ENCODE measurements around the gene PILRA. TPM values are rescaled to one million over a fixed set of nuclear protein-coding genes. Genes with fewer than 3 reads are reported as not detected.
"Not testable (repeated sequence)": the region's sequence is repeated elsewhere in the genome, so short reads cannot be mapped to it uniquely, and the experiment has no call there.

PILRA gene
- total RNA-seq, 3 donors from 2014 or later, result 4.3 to 9.9 (median 7.9) TPM

GRCh38 chr7:100342765-100343164 is 30.5 kb upstream of the PILRA start:
- H3K4me3 ChIP-seq, result no peak overlapping the region
- no peaks in the 10 kb centered on the region for H3K4me1 ChIP-seq
- intact Hi-C loops (cut with DNase I; ENCODE audit: low total_unique reads), result no loop called here
- no peak for DNase-seq (ENCODE audit: low spot score in 2 of 2)
- TF ChIP-seq POLR2A (IDR thresholded peaks at IDR 0.05) (no peak), POLR2AphosphoS5 (IDR thresholded peaks at IDR 0.05) (no peak)
- TF ChIP-seq, protein P1, sequence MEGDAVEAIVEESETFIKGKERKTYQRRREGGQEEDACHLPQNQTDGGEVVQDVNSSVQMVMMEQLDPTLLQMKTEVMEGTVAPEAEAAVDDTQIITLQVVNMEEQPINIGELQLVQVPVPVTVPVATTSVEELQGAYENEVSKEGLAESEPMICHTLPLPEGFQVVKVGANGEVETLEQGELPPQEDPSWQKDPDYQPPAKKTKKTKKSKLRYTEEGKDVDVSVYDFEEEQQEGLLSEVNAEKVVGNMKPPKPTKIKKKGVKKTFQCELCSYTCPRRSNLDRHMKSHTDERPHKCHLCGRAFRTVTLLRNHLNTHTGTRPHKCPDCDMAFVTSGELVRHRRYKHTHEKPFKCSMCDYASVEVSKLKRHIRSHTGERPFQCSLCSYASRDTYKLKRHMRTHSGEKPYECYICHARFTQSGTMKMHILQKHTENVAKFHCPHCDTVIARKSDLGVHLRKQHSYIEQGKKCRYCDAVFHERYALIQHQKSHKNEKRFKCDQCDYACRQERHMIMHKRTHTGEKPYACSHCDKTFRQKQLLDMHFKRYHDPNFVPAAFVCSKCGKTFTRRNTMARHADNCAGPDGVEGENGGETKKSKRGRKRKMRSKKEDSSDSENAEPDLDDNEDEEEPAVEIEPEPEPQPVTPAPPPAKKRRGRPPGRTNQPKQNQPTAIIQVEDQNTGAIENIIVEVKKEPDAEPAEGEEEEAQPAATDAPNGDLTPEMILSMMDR (IDR thresholded peaks at IDR 0.05), result no peak
- no peaks in the 10 kb centered on the region for H3K36me3 ChIP-seq
- no peaks in the 10 kb centered on the region for H3K9me3 ChIP-seq
- H3K27me3 ChIP-seq, result no peaks in the 10 kb centered on the region
- H3K27ac ChIP-seq, result peak overlapping the region; percentile 10 to 55

DNA sequence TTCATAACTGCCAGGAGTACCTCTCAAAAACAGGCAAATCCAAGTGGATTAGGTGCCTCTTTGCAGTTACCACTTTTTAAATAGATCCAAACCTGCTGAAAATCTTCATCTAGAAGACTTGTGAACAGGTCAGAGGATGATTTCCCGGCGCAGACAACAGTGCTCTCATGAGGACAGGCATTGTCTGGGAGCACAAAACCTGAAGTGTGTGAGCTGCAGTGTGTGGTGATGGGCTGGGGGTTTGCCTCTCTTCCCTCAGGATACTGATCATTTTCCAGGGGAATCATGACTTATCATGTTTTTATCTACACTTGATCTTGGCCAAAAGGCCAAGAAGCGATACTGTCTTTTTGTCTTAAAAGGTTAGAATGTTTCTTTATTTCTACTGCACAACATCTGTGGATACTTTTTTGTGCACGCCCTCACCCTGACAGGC is 29.1 kb upstream of the PILRA start:
- H3K9me3 ChIP-seq; intact Hi-C loops (cut with DNase I; ENCODE audit: low total_unique reads); H3K27ac ChIP-seq: not testable (repeated sequence)

GRCh38 chr7:100344560-100345287 is 28.6 kb upstream of the PILRA start:
- H3K4me3 ChIP-seq; DNase-seq (ENCODE audit: low spot score in 2 of 2); H3K9me3 ChIP-seq; intact Hi-C loops (cut with DNase I; ENCODE audit: low total_unique reads); H3K4me1 ChIP-seq; H3K36me3 ChIP-seq; H3K27me3 ChIP-seq: not testable (repeated sequence)
- H3K27ac ChIP-seq, result peak overlapping the region; percentile 55 to 57

More for the DNA sequence above, 29.1 kb upstream of the PILRA start:
- not testable (repeated sequence) for H3K4me1 ChIP-seq; H3K36me3 ChIP-seq; DNase-seq (ENCODE audit: low spot score in 2 of 2); H3K27me3 ChIP-seq; H3K4me3 ChIP-seq

- H3K4me3 ChIP-seq; intact Hi-C loops (cut with DNase I; ENCODE audit: low total_unique reads); H3K4me1 ChIP-seq; H3K9me3 ChIP-seq; H3K27ac ChIP-seq; H3K27me3 ChIP-seq; H3K36me3 ChIP-seq: not testable (repeated sequence)
- TF ChIP-seq, protein P1 (IDR thresholded peaks at IDR 0.05), result peak in 2 of 3 donors; percentile 14 to 35
- DNase-seq (ENCODE audit: low spot score in 2 of 2), result peak; percentile 66 to 70
Observed at GRCh38 chr7:100345288-100345672, 28.0 kb upstream of the PILRA start.

DNA sequence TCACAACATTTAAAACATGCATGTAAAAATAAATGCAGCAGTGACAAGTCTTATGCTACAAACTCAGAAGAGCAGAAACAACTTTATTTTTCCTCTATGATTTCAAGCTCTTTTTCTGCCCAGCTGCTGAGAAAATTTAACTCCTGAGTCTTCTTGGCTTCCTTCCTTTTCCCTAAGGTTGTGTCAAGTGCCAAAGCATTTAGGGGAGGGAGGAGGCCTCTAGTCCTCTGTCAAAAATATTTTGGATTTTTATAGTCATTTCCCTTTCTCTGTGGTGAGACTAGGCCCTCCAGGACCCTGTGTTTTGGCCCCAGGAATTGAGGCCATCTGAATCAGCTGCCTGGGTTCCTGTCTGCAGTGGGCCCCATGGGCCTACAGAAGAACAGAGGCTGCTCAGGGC is 26.4 kb upstream of the PILRA start:
- no peaks in the 10 kb centered on the region for H3K9me3 ChIP-seq
- intact Hi-C loops (cut with DNase I; ENCODE audit: low total_unique reads), result no loop called here
- H3K27me3 ChIP-seq, result no peaks in the 10 kb centered on the region
- peak overlapping the region; percentile 25 to 52 for H3K27ac ChIP-seq
- no peaks in the 10 kb centered on the region for H3K36me3 ChIP-seq
- no peaks in the 10 kb centered on the region for H3K4me1 ChIP-seq
- no peak for TF ChIP-seq POLR2AphosphoS5 (IDR thresholded peaks at IDR 0.05)
- TF ChIP-seq POLR2A (IDR thresholded peaks at IDR 0.05), result no peak
- TF ChIP-seq, protein P1 (IDR thresholded peaks at IDR 0.05), result no peak
- DNase-seq (ENCODE audit: low spot score in 2 of 2), result no peak
- no peak overlapping the region for H3K4me3 ChIP-seq

DNA sequence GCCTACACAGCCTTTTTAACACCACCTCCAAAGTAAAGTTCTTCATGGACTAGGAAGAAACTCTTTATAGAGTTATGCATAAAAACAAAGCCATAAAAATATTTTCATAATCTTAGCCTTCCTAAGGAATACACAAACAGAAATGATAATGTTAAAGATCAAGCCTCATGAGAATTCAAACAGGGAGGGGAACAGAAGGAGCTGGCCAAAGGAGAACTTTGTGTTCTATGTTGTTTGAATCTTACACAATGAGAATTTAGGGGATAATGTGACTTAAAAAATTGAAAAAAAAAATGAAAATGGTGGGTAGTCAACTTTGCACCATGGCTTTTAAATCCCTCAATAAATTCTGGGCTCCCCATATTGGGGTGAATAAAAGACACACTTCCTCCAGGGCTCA is 24.5 kb upstream of the PILRA start:
- no peaks in the 10 kb centered on the region for H3K9me3 ChIP-seq
- DNase-seq (ENCODE audit: low spot score in 2 of 2), result no peak
- no peaks in the 10 kb centered on the region for H3K4me1 ChIP-seq
- intact Hi-C loops (cut with DNase I; ENCODE audit: low total_unique reads), result no loop called here
- no peaks in the 10 kb centered on the region for H3K36me3 ChIP-seq
- TF ChIP-seq POLR2A (IDR thresholded peaks at IDR 0.05) (no peak), POLR2AphosphoS5 (IDR thresholded peaks at IDR 0.05) (no peak)
- TF ChIP-seq, protein P1 (IDR thresholded peaks at IDR 0.05), result no peak
- no peaks in the 10 kb centered on the region for H3K27me3 ChIP-seq
- peak overlapping the region in 1 of 2 donors; percentile 19 for H3K27ac ChIP-seq
- H3K4me3 ChIP-seq, result no peak overlapping the region
